GM12878 (cell line): ENCODE measurements around the gene THAP4. TPM values are rescaled to one million over a fixed set of nuclear protein-coding genes. Genes with fewer than 3 reads are reported as not detected.

ENCODE experiments used
- ATAC-seq: fragments of 200-7000 bp; cut with Tn5 transposase; 3 replicates; pipeline ENCODE4 v1.9.1; 2020; ENCODE audit warnings: mild to moderate bottlenecking, moderate library complexity
- BruUV-seq: library from RNA; stranded (reverse); fragments of 400-500 nt; replicated peaks from 2 replicates; lab custom pipeline; 2021; lab: Mats Ljungman, UMichigan
- CTCF ChIA-PET: fragments of 300-600 bp; sonication (Branson Sonifier 250); formaldehyde crosslinking; extraction: SDS; loops from one replicate; lab custom pipeline; 2021; ENCODE audit warnings: inconsistent platforms; lab: Yijun Ruan, JAX
- POLR2A ChIA-PET: fragments of 350-600 bp; formaldehyde crosslinking; extraction: SDS; loops from one replicate; lab custom pipeline; 2021; ENCODE audit warnings: inconsistent platforms; lab: Charles Lee
- RAD21 ChIA-PET: fragments of 300-600 bp; sonication (Branson Sonifier 250); formaldehyde crosslinking; loops from one replicate; lab custom pipeline; 2023; ENCODE audit warnings: antibody characterized with exemption; ENCODE audit not compliant: unreplicated experiment; lab: Charles Lee
- SMC1A ChIA-PET: fragments of 300-600 bp; sonication (Branson Sonifier 250); formaldehyde crosslinking; loops from one replicate; lab custom pipeline; 2023; ENCODE audit not compliant: unreplicated experiment, uncharacterized antibody; lab: Charles Lee
- DNase-seq: peaks from one replicate; pipeline ENCODE4 v3.0.0-alpha.2; 2011; ENCODE audit warnings: low read depth, low spot score
- FAIRE-seq: peaks from 3 replicates; lab custom pipeline; 2011; peaks lifted over from hg19 to GRCh38; lab: Jason Lieb, UNC
- H2AFZ ChIP-seq: 2 replicates; pipeline ENCODE4 v1.6.0; 2011; ENCODE audit warnings: low read depth, low read length, control low read depth; ENCODE audit not compliant: control insufficient read depth
- H3K27ac ChIP-seq: 2 replicates; pipeline ENCODE4 v1.5.1; 2011; ENCODE audit warnings: control low read depth; ENCODE audit not compliant: control insufficient read depth, insufficient read depth
- H3K27me3 ChIP-seq, 2 experiments: replicated peaks in 1 of 2; 2 replicates each; pipeline versions ENCODE4 v1.6.0 to v1.6.1; 2011; ENCODE audit warnings: low read length in 1 of 2; ENCODE audit not compliant: control insufficient read depth in 2 of 2, insufficient read depth in 2 of 2
- H3K36me3 ChIP-seq, 2 experiments: 2 replicates each; pipeline ENCODE4 v1.5.1; 2011; ENCODE audit warnings: low read length in 1 of 2; ENCODE audit not compliant: control insufficient read depth in 2 of 2, insufficient read depth in 2 of 2
- H3K4me1 ChIP-seq: 2 replicates; pipeline ENCODE4 v1.6.1; 2011; ENCODE audit warnings: mild to moderate bottlenecking, low read length, moderate library complexity, mixed read lengths; ENCODE audit not compliant: control insufficient read depth, insufficient read depth
- H3K4me2 ChIP-seq: 2 replicates; pipeline ENCODE4 v1.6.0; 2011; ENCODE audit warnings: control low read depth; ENCODE audit not compliant: control insufficient read depth, insufficient read depth
- H3K4me3 ChIP-seq: fragments of 200-600 bp; sonication (generic); 2 replicates; pipeline ENCODE4 v1.5.1; 2016
- H3K79me2 ChIP-seq: 2 replicates; pipeline ENCODE4 v1.6.0; 2011; ENCODE audit warnings: low read length; ENCODE audit not compliant: control insufficient read depth, insufficient read depth
- H3K9ac ChIP-seq: 2 replicates; pipeline ENCODE4 v1.8.0; 2011; ENCODE audit warnings: low read length, control low read depth, mixed read lengths; ENCODE audit not compliant: control insufficient read depth, insufficient read depth
- H3K9me3 ChIP-seq: replicated peaks from 3 replicates; pipeline ENCODE4 v1.5.1; 2011; ENCODE audit warnings: mild to moderate bottlenecking, low read length; ENCODE audit not compliant: control insufficient read depth, insufficient read depth
- H4K20me1 ChIP-seq: 2 replicates; pipeline ENCODE4 v1.6.0; 2011; ENCODE audit not compliant: control insufficient read depth, insufficient read depth
- BHLHE40 ChIP-seq, 2 experiments: fragments of 450-650 bp in 1 of 2; IDR thresholded peaks; 2 replicates each; pipeline ENCODE4 v1.6.1; 2011 to 2017; ENCODE audit warnings: low read depth in 2 of 2, borderline replicate concordance in 1 of 2, improper control_type of control experiment in 1 of 2, low read length in 1 of 2, mild to moderate bottlenecking in 1 of 2
- BMI1 ChIP-seq: fragments of 450-650 bp; IDR thresholded peaks from 2 replicates; pipeline ENCODE4 v1.6.1; 2016; ENCODE audit warnings: mild to moderate bottlenecking, moderate library complexity, borderline replicate concordance
- CHD4 ChIP-seq: fragments of 200-600 bp; sonication (generic); IDR thresholded peaks from 2 replicates; pipeline ENCODE4 v1.6.1; 2016; ENCODE audit warnings: mild to moderate bottlenecking
- ETV6 ChIP-seq, 2 experiments: fragments of 450-650 bp in 1 of 2; IDR thresholded peaks in 1 of 2; conservative IDR thresholded peaks in 1 of 2; 2 replicates each; pipeline ENCODE4 v1.6.1; 2014; ENCODE audit warnings: antibody characterized with exemption in 1 of 2, borderline replicate concordance in 1 of 2, low read depth in 1 of 2, mild to moderate bottlenecking in 1 of 2, moderate library complexity in 1 of 2
- NRF1 ChIP-seq: conservative IDR thresholded peaks from 2 replicates; pipeline ENCODE4 v1.6.1; 2011; ENCODE audit warnings: mild to moderate bottlenecking, low read depth, low read length, improper control_type of control experiment
- PML ChIP-seq: IDR thresholded peaks from 2 replicates; pipeline ENCODE4 v1.6.1; 2012; ENCODE audit warnings: low read length, inconsistent platforms
- POLR2A ChIP-seq: IDR thresholded peaks from 2 replicates; pipeline ENCODE4 v1.6.1; 2011; ENCODE audit warnings: low read depth, mild to moderate bottlenecking, low read length
- SREBF1 ChIP-seq: IDR thresholded peaks from 2 replicates; pipeline ENCODE4 v1.6.1; 2012; ENCODE audit warnings: mild to moderate bottlenecking, low read length
- SREBF2 ChIP-seq: IDR thresholded peaks from 2 replicates; pipeline ENCODE4 v1.6.1; 2012; ENCODE audit warnings: mild to moderate bottlenecking, low read length
- ZNF274 ChIP-seq: IDR thresholded peaks from one replicate; pipeline ENCODE4 v1.8.0; 2011; ENCODE audit not compliant: insufficient read length, insufficient read depth
- WGBS: methylation state at CpG from one replicate; pipeline ENCODE4 v1.1.6; 2016; ENCODE audit warnings: low lambda C conversion rate; ENCODE audit not compliant: insufficient replicate concordance, insufficient coverage; ENCODE audit errors: missing lambda C conversion rate; 5-methylcytosine and 5-hydroxymethylcytosine counted together
- in situ Hi-C: fragments of 300-500 bp; cut with MboI; formaldehyde crosslinking; loops from 9 replicates; pipeline ENCODE4 v1.14.3; 2018; ENCODE audit warnings: mixed read lengths
- intact Hi-C: fragments of 100-400 bp; cut with micrococcal nuclease; formaldehyde crosslinking; loops from one replicate; pipeline ENCODE4 v1.14.2; 2022; ENCODE audit not compliant: unreplicated experiment
- polyA plus RNA-seq, 11 experiments: library from polyadenylated mRNA; depleted of rRNA in 4 of 11; unstranded in 6 of 11; stranded (reverse) in 5 of 11; fragments of >200 nt; fragmentation: Nextera tagmentation in 4 of 11; fragmentation: Illumina TruSeq in 1 of 11; extraction: Ambion mirVana in 4 of 11; extraction: Trizol in 1 of 11; gene quantifications; 1 replicate in 1 of 11; 2 replicates in 10 of 11; pipeline versions ENCODE4 v1.2.1 to v1.2.3, GENCODE V29; 2011 to 2016; ENCODE audit warnings: inconsistent platforms in 2 of 11, missing spikeins in 2 of 11, low read depth in 1 of 11
- total RNA-seq, 4 experiments: library from RNA; depleted of rRNA in 3 of 4; stranded (reverse); fragments of >200 nt in 3 of 4; fragmentation: Illumina TruSeq in 1 of 4; extraction: Trizol in 1 of 4; gene quantifications; 2 replicates each; pipeline versions ENCODE4 v1.2.1 to v1.2.3, GENCODE V29; 2013 to 2021
- TF ChIP-seq, protein P1 (sequence below): fragments of 450-650 bp; formaldehyde crosslinking; IDR thresholded peaks from 2 replicates; pipeline ENCODE4 v1.5.0; 2022; ENCODE audit warnings: mild to moderate bottlenecking, missing genetic modification characterization
- TF ChIP-seq, protein P2 (sequence below): fragments of 450-650 bp; IDR thresholded peaks from 2 replicates; pipeline ENCODE4 v1.6.1; 2017; ENCODE audit warnings: antibody characterized with exemption, mild to moderate bottlenecking, moderate library complexity

The THAP4 gene
- total and polyA plus RNA-seq, 10 of the 15 experiments (the other 5 are each of a cell fraction or from before 2014, with no cell fraction given): 12.9 to 67.7 (median 44.5) TPM

DNA sequence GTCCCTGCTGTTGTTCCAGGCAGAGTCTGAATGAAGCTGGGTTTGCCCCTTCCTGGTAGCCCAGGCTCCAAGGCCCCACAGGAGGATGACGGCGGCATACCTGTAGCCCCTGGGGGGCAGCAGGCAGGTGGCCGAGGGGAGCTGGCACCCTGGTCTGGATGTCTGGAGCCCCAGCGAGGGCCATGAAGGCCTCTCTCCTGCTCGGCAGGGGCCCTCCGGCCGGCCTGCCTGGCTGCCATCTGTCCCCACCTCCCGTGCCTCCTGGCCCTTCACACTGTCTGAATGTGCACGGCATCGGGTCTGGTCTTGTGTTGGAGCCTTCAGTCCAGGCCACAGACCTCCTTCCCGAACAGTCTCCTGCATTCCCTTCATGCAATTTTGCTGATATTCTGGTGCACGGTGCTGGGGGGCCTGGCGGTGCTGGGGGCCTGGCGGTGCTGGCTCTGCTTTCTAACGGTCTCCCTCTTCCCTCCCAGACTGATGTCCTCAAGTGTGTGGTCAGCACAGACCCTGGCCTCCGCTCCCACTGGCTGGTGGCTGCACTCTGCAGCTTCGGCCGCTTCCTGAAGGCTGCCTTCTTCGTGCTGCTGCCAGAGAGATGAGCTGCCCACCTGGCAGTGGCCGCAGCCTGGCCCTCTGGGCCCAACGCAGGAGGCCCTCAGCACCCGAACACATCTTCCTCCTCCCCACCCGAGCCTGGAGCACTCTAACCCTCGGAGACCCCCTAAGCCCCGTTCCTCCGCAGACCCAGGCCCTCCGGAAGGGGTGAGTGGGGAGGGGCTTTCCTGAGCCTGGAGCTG lies 64.9 kb downstream of the THAP4 start:
- POLR2A ChIA-PET: no interaction called here
- SMC1A ChIA-PET: no interaction called here
- 96% methylated on average over 26 of the region's 27 CpGs for WGBS
- Histone ChIP-seq H3K9ac (no peak overlapping the region), H3K4me1 (no peaks in the 10 kb centered on the region), H3K27me3 (no peaks in the 10 kb centered on the region), H3K4me2 (no peak overlapping the region), H3K4me3 (no peak overlapping the region), H3K79me2 (no peaks in the 10 kb centered on the region), H4K20me1 (no peaks in the 10 kb centered on the region), H3K9me3 (no peaks in the 10 kb centered on the region), H2AFZ (no peak overlapping the region), H3K36me3 (no peaks in the 10 kb centered on the region; a peak in 1 of 4 replicates), H3K27ac (no peak overlapping the region)
- in situ Hi-C loops (no loop called here), intact Hi-C loops (no loop called here)
- no peak for DNase-seq
- CTCF ChIA-PET: no interaction called here
- RAD21 ChIA-PET: no interaction called here
- TF ChIP-seq ETV6 (conservative IDR thresholded peaks at IDR 0.05 in 1 of 2, IDR thresholded peaks at IDR 0.05 in 1 of 2; ENCODE audit: borderline replicate concordance in 1 of 2, low read depth in 1 of 2) (no peak), BMI1 (no peak), POLR2A (no peak), ZNF274 (no peak), NRF1 (no peak), BHLHE40 (IDR thresholded peaks at IDR 0.05; ENCODE audit: borderline replicate concordance in 1 of 2, low read depth in 2 of 2, low read length in 1 of 2) (no peak), SREBF1 (no peak), SREBF2 (no peak), CHD4 (no peak), PML (no peak)
- TF ChIP-seq, protein P1, sequence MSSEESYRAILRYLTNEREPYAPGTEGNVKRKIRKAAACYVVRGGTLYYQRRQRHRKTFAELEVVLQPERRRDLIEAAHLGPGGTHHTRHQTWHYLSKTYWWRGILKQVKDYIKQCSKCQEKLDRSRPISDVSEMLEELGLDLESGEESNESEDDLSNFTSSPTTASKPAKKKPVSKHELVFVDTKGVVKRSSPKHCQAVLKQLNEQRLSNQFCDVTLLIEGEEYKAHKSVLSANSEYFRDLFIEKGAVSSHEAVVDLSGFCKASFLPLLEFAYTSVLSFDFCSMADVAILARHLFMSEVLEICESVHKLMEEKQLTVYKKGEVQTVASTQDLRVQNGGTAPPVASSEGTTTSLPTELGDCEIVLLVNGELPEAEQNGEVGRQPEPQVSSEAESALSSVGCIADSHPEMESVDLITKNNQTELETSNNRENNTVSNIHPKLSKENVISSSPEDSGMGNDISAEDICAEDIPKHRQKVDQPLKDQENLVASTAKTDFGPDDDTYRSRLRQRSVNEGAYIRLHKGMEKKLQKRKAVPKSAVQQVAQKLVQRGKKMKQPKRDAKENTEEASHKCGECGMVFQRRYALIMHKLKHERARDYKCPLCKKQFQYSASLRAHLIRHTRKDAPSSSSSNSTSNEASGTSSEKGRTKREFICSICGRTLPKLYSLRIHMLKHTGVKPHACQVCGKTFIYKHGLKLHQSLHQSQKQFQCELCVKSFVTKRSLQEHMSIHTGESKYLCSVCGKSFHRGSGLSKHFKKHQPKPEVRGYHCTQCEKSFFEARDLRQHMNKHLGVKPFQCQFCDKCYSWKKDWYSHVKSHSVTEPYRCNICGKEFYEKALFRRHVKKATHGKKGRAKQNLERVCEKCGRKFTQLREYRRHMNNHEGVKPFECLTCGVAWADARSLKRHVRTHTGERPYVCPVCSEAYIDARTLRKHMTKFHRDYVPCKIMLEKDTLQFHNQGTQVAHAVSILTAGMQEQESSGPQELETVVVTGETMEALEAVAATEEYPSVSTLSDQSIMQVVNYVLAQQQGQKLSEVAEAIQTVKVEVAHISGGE: no peak
- TF ChIP-seq, protein P2, sequence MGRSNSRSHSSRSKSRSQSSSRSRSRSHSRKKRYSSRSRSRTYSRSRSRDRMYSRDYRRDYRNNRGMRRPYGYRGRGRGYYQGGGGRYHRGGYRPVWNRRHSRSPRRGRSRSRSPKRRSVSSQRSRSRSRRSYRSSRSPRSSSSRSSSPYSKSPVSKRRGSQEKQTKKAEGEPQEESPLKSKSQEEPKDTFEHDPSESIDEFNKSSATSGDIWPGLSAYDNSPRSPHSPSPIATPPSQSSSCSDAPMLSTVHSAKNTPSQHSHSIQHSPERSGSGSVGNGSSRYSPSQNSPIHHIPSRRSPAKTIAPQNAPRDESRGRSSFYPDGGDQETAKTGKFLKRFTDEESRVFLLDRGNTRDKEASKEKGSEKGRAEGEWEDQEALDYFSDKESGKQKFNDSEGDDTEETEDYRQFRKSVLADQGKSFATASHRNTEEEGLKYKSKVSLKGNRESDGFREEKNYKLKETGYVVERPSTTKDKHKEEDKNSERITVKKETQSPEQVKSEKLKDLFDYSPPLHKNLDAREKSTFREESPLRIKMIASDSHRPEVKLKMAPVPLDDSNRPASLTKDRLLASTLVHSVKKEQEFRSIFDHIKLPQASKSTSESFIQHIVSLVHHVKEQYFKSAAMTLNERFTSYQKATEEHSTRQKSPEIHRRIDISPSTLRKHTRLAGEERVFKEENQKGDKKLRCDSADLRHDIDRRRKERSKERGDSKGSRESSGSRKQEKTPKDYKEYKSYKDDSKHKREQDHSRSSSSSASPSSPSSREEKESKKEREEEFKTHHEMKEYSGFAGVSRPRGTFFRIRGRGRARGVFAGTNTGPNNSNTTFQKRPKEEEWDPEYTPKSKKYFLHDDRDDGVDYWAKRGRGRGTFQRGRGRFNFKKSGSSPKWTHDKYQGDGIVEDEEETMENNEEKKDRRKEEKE: no peak
- no peak for FAIRE-seq
- no peak for ATAC-seq
- no TSS peak for BruUV-seq
